PC-3 (cell line): ENCODE results near the gene GALNT1.

Source experiments
- EZH2 ChIP-seq: fragments of 300-600 bp; sonication (generic); IDR thresholded peaks from one replicate; pipeline ENCODE4 v1.6.1; 2017; ENCODE audit warnings: antibody characterized with exemption, mild to moderate bottlenecking, low read length; ENCODE audit not compliant: unreplicated experiment
- EZH2phosphoT487 ChIP-seq: fragments of 300-600 bp; sonication (generic); IDR thresholded peaks from 2 replicates; pipeline ENCODE4 v1.6.1; 2018; ENCODE audit warnings: mild to moderate bottlenecking, antibody characterized with exemption, low read length, borderline replicate concordance
- TF ChIP-seq, protein P1 (sequence below): fragments of 300-600 bp; sonication (generic); conservative IDR thresholded peaks from 2 replicates; pipeline ENCODE4 v1.5.1; 2017; ENCODE audit warnings: antibody characterized with exemption, low read depth, mild to moderate bottlenecking, low read length

DNA sequence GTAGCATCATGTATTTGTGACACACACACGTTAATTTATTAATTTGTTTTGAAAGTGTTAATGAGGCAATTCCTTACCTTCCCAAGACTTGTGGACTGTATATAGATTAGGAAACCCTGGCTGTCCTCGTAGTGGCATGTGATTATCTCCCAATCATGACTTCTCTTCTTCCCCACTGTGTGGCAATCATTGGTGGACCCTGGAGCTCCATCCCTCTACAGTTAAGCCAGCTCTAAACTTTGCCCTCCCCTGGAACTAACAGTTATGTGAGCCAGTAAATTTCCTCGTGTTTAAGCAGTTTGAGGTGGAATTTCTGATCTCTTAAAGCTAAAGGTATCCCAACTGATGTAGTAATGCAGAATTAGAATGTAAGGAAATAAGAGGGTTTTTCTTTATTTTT lies 22.0 kb downstream of the GALNT1 start:
- TF ChIP-seq, protein P1, sequence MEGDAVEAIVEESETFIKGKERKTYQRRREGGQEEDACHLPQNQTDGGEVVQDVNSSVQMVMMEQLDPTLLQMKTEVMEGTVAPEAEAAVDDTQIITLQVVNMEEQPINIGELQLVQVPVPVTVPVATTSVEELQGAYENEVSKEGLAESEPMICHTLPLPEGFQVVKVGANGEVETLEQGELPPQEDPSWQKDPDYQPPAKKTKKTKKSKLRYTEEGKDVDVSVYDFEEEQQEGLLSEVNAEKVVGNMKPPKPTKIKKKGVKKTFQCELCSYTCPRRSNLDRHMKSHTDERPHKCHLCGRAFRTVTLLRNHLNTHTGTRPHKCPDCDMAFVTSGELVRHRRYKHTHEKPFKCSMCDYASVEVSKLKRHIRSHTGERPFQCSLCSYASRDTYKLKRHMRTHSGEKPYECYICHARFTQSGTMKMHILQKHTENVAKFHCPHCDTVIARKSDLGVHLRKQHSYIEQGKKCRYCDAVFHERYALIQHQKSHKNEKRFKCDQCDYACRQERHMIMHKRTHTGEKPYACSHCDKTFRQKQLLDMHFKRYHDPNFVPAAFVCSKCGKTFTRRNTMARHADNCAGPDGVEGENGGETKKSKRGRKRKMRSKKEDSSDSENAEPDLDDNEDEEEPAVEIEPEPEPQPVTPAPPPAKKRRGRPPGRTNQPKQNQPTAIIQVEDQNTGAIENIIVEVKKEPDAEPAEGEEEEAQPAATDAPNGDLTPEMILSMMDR, result no peak
- TF ChIP-seq EZH2 (no peak), EZH2phosphoT487 (no peak)
